GM18867 (cell line): Measurements from ENCODE around the gene PAGR1.
A peak's percentile ranks its signal among the peaks of the same experiment; 100 is the strongest.
"Not testable (repeated sequence)": the region's sequence is repeated elsewhere in the genome, so short reads cannot be mapped to it uniquely, and the experiment has no call there.

ENCODE experiments used
- ATAC-seq: cut with Tn5 transposase; IDR thresholded peaks from one replicate; pipeline ENCODE4 v1.9.1; 2021; ENCODE audit warnings: mild to moderate bottlenecking, moderate library complexity; ENCODE audit not compliant: unreplicated experiment

PAGR1 gene

DNA sequence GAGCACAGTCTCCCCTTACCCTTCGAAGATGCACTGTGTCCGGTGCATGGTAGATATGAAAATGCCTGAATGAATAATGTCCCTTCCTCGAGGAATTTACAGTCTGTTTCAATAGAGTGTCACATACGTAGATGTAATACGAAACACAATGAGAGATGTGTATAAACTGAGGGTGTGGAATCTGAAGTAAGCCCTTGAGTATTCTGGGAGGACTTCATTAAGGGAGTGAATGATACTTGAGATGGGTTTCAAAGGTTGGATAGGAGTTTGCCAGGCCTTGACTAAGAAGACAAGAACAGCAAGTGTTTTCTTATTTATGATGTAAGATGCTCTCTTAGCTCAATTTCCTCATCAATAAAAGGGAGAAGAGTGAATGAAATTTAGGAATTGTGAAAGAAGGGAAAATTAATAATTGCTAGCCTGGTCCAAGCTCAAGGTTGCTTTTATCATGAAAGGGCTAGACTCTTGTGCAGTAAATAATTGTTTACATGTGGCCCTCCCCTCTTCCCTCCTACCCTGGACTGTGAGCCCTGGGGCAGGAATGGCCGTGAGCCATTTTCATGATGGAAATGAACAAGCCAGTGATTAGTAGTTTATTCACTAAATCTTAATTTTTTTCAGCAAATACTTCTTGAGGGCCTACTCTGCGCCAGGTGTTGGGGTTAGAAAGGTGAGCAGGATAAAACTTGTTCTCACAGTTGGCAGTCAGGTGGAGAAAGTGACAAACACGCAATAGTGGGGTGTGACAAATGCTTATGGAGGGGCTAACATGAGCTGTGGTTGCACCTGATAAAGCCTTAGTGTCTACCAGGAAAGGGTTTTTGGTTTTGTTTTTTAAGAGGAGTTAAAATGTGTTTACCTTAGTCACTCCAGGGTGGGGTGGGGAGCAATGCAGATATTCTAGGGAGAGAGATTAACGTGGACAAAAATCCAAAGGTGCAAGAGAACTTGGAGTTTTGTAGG lies 23.8 kb upstream of the PAGR1 start:
- no peak for ATAC-seq

DNA sequence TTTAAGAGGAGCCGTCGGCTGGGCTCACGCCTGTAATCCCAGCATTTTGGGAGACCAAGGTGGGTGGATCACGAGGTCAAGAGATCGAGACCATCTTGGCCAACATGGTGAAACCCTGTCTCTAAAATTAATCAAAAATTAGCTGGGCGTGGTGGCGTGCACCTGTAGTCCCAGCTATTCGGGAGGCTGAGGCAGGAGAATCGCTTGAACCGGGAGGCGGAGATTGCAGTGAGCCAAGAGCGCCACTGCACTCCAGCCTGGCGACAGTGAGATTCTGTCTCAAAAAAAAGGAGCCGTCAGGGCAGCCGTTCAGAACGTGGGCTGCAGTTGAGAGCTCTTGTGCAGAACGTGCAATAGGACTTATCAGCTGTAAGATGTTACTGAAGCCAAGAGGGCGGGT lies 22.8 kb upstream of the PAGR1 start:
- ATAC-seq: not testable (repeated sequence)

DNA sequence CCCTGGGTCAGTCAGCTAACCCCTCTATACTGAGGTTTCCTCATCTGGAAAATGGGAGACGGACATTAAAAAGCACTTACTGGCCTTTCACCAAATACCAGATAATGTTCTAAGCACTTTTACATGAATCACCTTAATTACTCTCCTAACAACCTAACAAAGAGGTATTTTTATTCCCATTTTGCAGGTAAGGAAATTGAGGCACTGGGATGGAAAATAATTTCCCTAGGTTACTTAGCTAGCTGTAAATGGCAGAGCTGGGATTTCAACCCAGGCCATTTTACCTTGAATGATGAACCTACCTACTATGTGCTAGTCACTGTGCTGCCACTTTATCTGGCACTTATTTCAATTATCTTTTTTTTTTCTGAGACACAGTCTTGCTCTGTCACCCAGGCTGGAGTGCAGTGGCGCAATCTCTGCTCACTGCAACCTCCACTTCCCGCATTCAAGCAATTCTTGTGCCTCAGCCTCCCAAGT lies 21.7 kb upstream of the PAGR1 start:
- ATAC-seq: no peak

DNA sequence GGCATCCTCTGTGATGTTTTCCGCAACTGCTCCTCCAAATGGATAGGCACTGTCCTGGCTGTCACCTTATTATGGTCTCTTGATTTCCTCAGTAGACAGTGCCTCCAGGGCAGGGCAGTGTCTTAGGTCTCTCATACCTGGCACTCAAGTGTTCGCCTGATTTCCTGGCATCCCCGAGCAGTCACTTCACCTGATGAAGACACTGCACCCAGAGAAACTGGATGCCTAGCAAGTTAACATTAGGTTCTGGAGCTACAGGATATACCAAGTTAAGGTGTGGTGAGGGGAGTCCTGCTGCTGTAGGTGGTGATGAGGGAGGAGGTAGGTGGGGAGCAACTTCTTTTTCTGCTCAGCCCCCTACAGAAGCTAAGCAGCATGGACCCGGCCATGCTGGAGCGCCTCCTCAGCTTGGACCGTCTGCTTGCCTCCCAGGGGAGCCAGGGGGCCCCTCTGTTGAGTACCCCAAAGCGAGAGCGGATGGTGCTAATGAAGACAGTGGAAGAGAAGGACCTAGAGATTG lies 13.5 kb upstream of the PAGR1 start:
- no peak for ATAC-seq

DNA sequence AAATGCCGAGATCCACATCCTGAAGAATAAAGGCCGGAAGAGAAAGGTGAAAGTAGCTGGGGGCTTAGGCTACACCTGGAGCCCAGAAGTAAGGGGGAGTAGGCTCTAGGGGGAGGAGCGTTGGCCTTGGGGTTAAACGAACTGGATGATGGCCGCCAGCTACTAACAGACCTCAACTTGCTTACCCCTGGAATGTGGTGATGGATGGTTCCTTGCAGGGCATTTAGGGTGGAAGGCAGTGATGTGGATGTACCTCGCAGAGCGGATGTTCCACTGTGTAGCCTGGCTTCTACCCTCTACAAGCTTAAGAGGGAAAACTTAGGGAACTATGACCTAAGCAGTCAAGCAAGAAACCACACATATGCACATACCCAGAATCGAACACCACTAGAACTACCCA lies 11.9 kb upstream of the PAGR1 start:
- no peak for ATAC-seq

DNA sequence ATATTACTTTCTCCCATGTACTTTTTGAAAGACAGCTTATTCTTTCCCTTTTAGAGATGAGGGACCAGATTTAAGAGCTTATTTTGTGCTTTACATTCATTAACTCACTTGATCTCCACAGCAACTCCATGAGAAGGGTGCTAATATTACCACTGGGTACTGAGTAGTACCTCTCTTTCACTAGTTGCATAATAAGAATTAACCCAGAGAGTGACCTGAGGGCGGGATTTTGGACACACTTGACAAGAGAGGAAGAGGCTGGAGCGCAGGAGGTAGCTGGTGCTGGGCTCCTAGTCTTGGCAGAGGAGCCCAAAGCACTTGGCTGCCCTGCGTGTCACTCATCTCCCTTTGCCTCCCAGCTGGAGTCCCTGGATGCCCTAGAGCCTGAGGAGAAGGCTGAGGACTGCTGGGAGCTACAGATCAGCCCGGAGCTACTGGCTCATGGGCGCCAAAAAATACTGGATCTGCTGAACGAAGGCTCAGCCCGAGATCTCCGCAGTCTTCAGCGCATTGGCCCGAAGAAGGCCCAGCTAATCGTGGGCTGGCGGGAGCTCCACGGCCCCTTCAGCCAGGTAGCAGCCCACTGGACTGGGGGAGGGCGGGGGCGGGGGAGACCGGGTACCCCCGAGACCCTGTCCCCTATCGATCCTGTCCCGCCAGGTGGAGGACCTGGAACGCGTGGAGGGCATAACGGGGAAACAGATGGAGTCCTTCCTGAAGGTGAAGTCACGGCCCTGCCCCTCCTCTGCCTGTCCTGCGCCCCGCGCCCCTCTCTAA lies 11.3 kb upstream of the PAGR1 start:
- no peak for ATAC-seq

DNA sequence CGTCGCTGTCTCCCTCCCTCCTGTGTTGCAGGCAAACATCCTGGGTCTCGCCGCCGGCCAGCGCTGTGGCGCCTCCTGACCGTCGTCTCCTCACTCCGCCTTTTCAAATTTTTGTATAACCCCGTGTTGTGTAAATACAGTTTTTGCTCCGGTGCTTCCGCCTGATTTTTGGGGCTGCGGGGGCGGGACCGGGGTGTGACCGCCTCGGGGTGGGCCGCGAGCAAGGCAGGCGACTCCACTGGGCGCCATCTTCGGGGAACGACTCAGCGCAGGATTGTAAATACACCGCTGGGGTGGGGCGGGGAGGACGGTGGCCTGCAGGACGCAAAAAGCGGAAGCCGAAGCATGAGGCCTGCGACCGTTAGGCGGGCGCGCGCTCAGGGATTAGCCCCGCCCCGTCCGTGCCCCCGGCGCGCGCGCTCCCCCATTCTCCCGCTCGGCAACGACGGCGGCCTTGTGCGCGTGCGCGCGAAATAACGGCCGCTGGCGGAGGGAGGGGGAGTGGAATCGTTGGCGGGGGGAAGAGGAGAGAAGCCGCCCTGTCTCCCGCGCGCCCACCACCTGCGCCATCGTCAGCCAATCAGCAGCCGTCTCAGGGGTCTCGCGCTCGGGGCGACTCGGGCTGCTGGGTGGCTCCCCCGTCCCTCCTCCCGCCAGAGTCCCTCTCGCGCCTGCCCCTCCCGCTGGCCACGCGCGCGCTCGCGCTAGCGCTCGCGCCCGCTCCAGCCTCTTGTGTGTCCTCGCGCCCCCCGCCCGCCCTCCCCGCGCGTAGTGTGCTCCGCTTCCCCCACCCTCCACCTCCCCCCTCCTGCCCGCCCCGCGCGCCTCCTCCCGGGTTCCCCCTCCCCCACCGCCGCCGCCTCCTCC lies 10.5 kb upstream of the PAGR1 start:
- ATAC-seq: peak; percentile 51

DNA sequence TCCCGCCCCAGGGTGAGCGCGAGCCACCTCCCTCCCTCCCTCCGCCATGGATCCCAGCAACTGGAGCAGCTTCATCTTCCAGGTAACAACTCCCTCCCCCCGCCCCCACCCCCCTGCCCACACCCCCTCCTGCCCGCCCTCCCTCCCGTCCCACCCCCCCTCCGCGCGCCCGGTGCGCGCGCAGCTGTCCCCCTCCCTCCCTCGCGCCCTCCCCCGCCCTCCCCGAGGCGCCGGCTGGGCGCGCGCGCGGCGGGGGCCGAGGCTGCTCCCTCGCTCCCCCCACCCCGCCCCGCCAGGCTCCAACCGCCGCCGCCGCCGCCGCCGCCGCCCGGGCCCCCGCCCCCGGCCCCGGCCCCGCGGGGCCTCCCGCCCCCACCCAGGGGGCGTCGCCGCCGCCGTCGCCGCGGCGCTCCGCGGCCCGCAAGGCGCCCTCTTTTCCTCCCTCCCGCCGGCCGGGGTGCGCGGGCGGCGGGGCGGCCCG lies 9.8 kb upstream of the PAGR1 start, which contains the start of gene MAZ:
Gene MAZ, plus strand, starts transcription at position 431 of the 481 bp plus-strand sequence. CDS start 173 bp downstream, outside the sequence.
- no peak for ATAC-seq

DNA sequence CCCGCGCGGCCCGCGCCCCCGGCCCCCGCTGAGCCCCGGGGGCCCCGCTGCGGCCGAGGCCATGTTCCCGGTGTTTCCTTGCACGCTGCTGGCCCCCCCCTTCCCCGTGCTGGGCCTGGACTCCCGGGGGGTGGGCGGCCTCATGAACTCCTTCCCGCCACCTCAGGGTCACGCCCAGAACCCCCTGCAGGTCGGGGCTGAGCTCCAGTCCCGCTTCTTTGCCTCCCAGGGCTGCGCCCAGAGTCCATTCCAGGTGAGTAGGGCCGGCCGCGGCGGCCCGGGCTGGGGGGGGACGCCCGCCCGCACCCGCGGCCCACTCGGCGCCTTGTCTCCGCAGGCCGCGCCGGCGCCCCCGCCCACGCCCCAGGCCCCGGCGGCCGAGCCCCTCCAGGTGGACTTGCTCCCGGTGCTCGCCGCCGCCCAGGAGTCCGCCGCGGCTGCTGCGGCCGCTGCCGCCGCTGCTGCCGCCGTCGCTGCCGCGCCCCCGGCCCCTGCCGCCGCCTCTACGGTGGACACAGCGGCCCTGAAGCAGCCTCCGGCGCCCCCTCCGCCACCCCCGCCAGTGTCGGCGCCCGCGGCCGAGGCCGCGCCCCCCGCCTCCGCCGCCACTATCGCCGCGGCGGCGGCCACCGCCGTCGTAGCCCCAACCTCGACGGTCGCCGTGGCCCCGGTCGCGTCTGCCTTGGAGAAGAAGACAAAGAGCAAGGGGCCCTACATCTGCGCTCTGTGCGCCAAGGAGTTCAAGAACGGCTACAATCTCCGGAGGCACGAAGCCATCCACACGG lies 9.1 kb upstream of the PAGR1 start:
- no peak for ATAC-seq

DNA sequence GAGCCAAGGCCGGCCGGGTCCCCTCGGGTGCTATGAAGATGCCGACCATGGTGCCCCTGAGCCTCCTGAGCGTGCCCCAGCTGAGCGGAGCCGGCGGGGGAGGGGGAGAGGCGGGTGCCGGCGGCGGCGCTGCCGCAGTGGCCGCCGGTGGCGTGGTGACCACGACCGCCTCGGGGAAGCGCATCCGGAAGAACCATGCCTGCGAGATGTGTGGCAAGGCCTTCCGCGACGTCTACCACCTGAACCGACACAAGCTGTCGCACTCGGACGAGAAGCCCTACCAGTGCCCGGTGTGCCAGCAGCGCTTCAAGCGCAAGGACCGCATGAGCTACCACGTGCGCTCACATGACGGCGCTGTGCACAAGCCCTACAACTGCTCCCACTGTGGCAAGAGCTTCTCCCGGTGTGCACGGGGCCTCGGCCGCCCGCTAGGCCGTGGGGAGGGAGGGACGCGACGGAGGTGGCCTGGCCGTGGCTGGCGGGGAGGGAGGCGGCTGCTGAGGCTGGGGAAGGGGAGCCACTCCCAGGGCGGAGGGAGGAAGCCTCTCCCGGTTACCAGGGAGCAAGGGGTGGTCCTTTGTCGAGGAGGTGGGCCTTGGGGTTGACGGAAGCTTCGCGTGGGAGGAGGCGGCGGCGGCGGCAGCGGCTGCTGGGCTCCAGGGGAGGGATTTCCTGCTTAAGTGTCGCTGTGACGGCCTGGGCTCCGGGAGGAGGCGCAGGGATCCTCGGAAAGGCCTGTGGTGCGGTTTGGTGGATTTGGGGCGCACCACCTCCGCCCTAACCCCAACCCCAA lies 8.3 kb upstream of the PAGR1 start:
- no peak for ATAC-seq

DNA sequence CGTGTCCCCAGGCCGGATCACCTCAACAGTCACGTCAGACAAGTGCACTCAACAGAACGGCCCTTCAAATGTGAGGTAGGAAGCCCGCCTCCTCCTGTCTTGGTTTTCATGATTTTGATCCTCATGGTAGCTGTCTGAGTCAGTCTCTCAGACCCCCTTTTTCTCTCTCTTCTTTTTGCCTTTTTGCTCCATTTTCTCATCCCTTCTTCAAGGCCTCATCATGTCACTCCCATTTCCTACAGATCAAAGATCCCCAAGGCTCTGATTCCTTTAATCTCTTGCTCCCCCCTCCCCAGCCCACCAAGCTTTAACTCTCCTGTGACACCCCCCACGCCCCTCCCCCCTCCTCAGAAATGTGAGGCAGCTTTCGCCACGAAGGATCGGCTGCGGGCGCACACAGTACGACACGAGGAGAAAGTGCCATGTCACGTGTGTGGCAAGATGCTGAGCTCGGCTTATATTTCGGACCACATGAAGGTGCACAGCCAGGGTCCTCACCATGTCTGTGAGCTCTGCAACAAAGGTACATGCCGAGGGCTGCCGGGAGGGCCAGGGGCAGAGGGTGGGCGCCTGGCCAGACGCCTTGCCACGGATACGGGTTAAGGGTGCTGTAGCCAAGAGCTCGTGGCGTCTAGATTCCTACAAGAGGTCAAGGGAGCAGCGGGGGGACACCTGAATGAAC lies 7.6 kb upstream of the PAGR1 start:
- ATAC-seq: no peak

DNA sequence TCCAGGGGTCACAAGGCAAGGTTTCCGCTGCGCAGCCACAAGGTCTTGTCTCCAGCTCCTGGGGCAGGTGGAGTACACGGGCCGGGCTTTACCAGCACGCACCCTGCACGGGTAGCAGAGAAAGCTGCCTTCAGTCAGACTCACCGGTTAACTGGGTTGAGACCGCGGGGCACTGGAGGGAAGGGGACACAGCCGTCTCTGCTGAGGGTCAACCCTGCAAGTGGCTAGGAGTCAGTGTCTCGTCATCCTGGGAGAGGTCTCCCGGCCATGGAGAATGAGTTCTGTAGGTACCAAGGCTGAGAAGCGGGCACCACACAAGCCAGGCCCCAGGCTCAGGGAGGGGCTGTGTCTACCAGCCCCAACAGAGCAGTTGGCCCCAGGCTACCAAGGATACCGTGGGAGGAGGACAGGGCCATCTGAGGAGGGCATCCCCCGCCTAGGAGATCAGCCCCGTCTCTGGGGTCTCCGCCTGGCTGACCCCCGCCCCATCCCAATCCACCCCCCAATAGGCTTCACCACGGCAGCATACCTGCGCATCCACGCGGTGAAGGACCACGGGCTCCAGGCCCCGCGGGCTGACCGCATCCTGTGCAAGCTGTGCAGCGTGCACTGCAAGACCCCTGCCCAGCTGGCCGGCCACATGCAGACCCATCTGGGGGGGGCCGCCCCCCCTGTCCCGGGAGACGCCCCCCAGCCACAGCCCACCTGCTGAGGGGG lies 6.8 kb upstream of the PAGR1 start:
- ATAC-seq: no peak

DNA sequence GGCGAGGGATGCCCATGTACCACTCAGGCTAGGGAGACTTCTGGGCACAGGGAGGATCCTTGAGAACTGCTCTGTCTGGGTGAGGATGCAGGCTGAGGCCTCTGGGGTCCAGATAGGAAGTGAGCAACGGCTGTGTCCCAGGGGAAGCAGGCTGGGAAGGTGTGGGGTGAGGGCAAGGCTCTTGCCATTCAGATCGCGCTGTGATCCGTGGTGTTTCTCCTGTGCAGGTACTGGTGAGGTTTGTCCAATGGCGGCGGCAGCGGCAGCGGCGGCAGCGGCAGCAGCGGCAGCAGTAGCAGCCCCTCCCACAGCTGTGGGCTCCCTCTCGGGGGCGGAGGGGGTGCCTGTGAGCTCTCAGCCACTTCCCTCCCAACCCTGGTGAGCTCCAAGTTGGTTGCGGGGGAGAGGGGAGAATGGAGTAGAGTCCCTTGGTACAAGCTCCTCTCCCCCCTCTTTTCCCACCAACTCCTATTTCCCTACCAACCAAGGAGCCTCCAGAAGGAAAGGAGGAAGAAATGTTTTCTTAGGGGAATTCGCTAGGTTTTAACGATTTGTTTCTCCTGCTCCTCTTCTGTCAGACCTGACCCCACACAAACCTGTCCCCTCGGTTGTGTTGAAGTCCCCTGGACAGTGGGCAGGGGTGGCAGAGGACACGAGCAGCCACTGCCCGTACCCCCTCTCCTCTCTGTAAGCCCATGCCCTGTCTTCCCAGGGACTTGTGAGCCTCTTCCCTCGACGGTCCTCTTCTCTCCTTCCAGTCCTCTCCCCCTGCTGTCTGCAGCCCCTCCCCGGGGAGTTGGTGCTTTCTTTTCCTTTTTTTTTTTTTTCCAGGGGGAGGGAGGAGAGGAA lies 5.9 kb upstream of the PAGR1 start:
- no peak for ATAC-seq

DNA sequence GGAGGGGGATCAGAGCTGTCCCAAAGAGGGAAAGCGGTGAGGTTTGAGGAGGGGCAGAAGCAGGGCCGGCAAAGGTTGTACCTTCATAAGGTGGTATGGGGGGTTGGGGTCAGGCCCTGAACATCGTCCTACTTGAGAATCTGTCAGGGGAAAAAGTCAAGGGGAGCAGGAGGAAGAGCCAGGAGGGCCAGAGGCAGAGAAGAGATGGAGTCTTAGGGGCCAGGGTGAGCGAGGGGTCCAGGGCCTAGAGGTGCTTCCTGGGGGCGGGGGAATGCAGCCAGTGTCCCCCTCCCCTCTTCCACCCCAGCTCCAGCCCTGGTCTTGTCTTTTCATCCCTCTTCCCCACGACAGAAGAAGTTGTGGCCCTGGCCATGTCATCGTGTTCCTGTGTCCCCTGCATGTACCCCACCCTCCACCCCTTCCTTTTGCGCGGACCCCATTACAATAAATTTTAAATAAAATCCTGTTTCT lies 5.2 kb upstream of the PAGR1 start:
- ATAC-seq: no peak

DNA sequence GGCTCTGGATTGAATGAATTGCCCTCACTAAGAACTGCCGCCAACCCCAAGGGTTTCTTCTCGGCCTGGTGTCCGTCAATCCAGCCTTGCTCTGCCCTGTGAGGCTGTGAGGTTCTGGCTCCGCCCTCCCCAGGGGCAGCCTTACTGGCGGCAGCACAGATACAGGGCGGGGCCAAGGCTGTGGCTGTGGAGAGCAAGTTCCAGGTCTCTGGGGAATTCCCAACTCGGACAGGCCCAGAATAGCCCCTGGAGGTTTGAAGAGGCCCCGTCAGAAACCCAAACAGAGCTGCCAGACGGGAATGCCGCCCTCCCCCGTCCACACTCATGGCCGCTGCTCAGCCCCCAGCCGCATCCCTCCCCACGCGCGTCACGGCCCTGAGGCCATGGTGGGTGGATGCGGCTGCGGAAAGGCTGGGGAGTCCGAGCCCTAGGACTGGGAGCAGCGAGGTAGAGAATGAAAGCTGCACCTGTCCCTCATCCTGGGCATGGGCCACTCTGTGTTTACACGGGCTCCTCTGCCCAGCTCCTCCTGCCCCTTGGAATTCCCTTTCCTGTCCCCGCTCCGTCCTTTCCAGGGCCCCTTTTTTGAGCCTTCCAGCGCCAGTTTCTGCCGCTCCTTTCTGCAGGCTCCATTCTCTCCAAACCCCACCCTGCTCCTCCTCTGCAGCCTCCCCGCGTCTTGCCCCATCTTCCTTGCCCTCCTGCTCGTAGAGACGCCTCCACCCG lies 4.6 kb upstream of the PAGR1 start:
- ATAC-seq: peak; percentile 29
